ENCODE results near the gene KRTAP2-2. TPM values are rescaled to one million over a fixed set of nuclear protein-coding genes. Genes with fewer than 3 reads are reported as not detected.

Gene KRTAP2-2
- total and polyA plus RNA-seq, 2 of the 13 experiments (the other 11 are each of a cell fraction or from before 2014, with no cell fraction given) = not detected

GRCh38 chr17:41064301-41064700 lies 9.3 kb upstream of the KRTAP2-2 start (continued):
- TF ChIP-seq ZBTB33 (CRISPR knock-in tag; IDR thresholded peaks at IDR 0.05) (no peak), ZUFSP (CRISPR knock-in tag; IDR thresholded peaks at IDR 0.05; ENCODE audit: borderline replicate concordance) (no peak), CREM (IDR thresholded peaks at IDR 0.05) (no peak), CREM (CRISPR knock-in tag; IDR thresholded peaks at IDR 0.05) (no peak), CCAR2 (optimal IDR thresholded peaks at IDR 0.05; ENCODE audit: low read depth, low read length) (no peak), ZBTB14 (CRISPR knock-in tag; IDR thresholded peaks at IDR 0.05) (no peak)

DNA sequence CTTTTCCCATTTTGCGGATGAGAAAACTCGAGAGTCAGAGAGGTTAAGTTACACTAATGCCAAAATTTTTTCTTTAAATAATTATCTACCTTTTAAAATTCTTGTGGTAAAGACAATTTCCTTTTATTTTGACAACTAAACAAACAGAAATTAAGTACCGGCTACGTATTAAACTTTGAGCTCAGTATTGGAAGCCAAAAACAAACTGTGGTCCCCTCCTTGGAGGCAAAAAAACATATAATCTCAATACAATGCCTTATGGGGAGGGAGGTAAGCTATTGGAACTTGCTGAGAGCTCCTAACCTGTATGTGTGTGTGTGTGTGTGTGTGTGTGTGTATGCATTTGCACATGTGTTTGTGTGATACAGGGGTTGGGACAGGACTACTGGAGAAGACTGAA lies 8.4 kb upstream of the KRTAP2-2 start:
- H3K79me2 ChIP-seq (ENCODE audit: insufficient read depth, low read length) = no peaks in the 10 kb centered on the region
- H2AFZ ChIP-seq (ENCODE audit: low read length) = no peak overlapping the region
- no peak overlapping the region for H3K4me3 ChIP-seq (replicated peaks in 1 of 3; ENCODE audit: insufficient read depth in 1 of 3, low read depth in 2 of 3, low read length in 3 of 3)
- FAIRE-seq (no peak), DNase-seq (ENCODE audit: low spot score) (peak; percentile 23), ATAC-seq (no peak)
- CTCF ChIA-PET (ENCODE audit: low intra/inter-chr PET ratio, low total read pairs) = no interaction called here
- intact Hi-C loops (cut with micrococcal nuclease; ENCODE audit: unreplicated experiment) (no loop called here), in situ Hi-C loops (cut with HindIII; ENCODE audit: extremely low pct_ligation_motif_present, low pct_unique_long_range_greater_than_20kb) (no loop called here)
- no peaks in the 10 kb centered on the region for H3K9me3 ChIP-seq (ENCODE audit: low read length)
- no peaks in the 10 kb centered on the region for H4K20me1 ChIP-seq (ENCODE audit: insufficient read depth, low read length)
- BruUV-seq (replicated peaks) = no TSS peak
- WGBS (ENCODE audit: low lambda C conversion rate) = 53% methylated on average over 4 of the region's 4 CpGs
- no peak overlapping the region for H3K9ac ChIP-seq (ENCODE audit: insufficient read depth, low read depth, low read length)
- POLR2A ChIA-PET = no interaction called here
- no peaks in the 10 kb centered on the region for H3K36me3 ChIP-seq (replicated peaks in 1 of 2; ENCODE audit: control insufficient read depth in 1 of 2, insufficient read depth in 2 of 2, low read length in 2 of 2)
- peaks cover 49% of the 10 kb centered on the region for H3K4me1 ChIP-seq (ENCODE audit: insufficient read depth, low read length)
- no peak overlapping the region for H3K27ac ChIP-seq (ENCODE audit: extremely low read length, insufficient read depth, low read length)
- no peaks in the 10 kb centered on the region for H3K27me3 ChIP-seq (ENCODE audit: control insufficient read depth in 1 of 2, insufficient read depth in 2 of 2, low read length in 2 of 2)
- H3K4me2 ChIP-seq (ENCODE audit: low read depth, low read length) = no peak overlapping the region
- no peak for TF ChIP-seq MAFK (conservative IDR thresholded peaks at IDR 0.05 in 1 of 2, IDR thresholded peaks at IDR 0.05 in 1 of 2; ENCODE audit: low read length in 2 of 2)
- TF ChIP-seq, protein P1, sequence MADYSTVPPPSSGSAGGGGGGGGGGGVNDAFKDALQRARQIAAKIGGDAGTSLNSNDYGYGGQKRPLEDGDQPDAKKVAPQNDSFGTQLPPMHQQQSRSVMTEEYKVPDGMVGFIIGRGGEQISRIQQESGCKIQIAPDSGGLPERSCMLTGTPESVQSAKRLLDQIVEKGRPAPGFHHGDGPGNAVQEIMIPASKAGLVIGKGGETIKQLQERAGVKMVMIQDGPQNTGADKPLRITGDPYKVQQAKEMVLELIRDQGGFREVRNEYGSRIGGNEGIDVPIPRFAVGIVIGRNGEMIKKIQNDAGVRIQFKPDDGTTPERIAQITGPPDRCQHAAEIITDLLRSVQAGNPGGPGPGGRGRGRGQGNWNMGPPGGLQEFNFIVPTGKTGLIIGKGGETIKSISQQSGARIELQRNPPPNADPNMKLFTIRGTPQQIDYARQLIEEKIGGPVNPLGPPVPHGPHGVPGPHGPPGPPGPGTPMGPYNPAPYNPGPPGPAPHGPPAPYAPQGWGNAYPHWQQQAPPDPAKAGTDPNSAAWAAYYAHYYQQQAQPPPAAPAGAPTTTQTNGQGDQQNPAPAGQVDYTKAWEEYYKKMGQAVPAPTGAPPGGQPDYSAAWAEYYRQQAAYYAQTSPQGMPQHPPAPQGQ (CRISPR knock-in tag; IDR thresholded peaks at IDR 0.05; ENCODE audit: borderline replicate concordance) = no peak
- TF ChIP-seq, protein P2, sequence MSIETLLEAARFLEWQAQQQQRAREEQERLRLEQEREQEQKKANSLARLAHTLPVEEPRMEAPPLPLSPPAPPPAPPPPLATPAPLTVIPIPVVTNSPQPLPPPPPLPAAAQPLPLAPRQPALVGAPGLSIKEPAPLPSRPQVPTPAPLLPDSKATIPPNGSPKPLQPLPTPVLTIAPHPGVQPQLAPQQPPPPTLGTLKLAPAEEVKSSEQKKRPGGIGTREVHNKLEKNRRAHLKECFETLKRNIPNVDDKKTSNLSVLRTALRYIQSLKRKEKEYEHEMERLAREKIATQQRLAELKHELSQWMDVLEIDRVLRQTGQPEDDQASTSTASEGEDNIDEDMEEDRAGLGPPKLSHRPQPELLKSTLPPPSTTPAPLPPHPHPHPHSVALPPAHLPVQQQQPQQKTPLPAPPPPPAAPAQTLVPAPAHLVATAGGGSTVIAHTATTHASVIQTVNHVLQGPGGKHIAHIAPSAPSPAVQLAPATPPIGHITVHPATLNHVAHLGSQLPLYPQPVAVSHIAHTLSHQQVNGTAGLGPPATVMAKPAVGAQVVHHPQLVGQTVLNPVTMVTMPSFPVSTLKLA (IDR thresholded peaks at IDR 0.05) = no peak
- no peak for TF ChIP-seq ZNF550 (CRISPR knock-in tag; IDR thresholded peaks at IDR 0.05; ENCODE audit: borderline replicate concordance)
- no peak for TF ChIP-seq ZNF30 (CRISPR knock-in tag; IDR thresholded peaks at IDR 0.05)
- TF ChIP-seq SRSF9 (IDR thresholded peaks at IDR 0.05; ENCODE audit: borderline replicate concordance, insufficient read depth, low read depth, low read length, poor library complexity, severe bottlenecking) = no peak
- TF ChIP-seq XRCC5 (optimal IDR thresholded peaks at IDR 0.05; ENCODE audit: low read length) = no peak
- TF ChIP-seq ZNF256 (CRISPR knock-in tag; conservative IDR thresholded peaks at IDR 0.05) = no peak
- no peak for TF ChIP-seq YY1 (IDR thresholded peaks at IDR 0.05; ENCODE audit: insufficient read depth, insufficient replicate concordance, low read depth, low read length)

Data from HepG2 (cell line).